B cell (primary cell): ENCODE data around the gene ATXN2. TPM values are rescaled to one million over a fixed set of nuclear protein-coding genes. Genes with fewer than 3 reads are reported as not detected.

Experiments
- ATAC-seq: fragments of 200-7000 bp; cut with Tn5 transposase; one replicate; pipeline ENCODE4 v1.10.0; 2021; ENCODE audit warnings: low read depth, mild to moderate bottlenecking, moderate number of reproducible peaks, moderate library complexity
- CTCF ChIA-PET: fragments of 350-600 bp; sonication (Branson Sonifier 250); formaldehyde crosslinking; loops from one replicate; lab custom pipeline; 2021; ENCODE audit warnings: antibody characterized with exemption, inconsistent platforms; lab: Charles Lee
- POLR2A ChIA-PET: fragments of 350-600 bp; sonication (Branson Sonifier 250); formaldehyde crosslinking; loops from one replicate; lab custom pipeline; 2021; ENCODE audit warnings: antibody characterized with exemption; lab: Charles Lee
- DNase-seq: peaks from one replicate; pipeline ENCODE4 v3.0.0; 2013
- H2AFZ ChIP-seq: 2 replicates; pipeline ENCODE4 v1.6.1; 2012; ENCODE audit warnings: mild to moderate bottlenecking, low read depth, low read length; ENCODE audit not compliant: insufficient read depth, poor library complexity, severe bottlenecking
- H3K27ac ChIP-seq, 2 donors: 1 replicate in 1 of 2; 2 replicates in 1 of 2; pipeline ENCODE4 v1.5.1; 2012 to 2013; ENCODE audit warnings: low read length in 2 of 2, mild to moderate bottlenecking in 2 of 2, moderate library complexity in 1 of 2
- H3K27me3 ChIP-seq, 4 experiments: fragments of 200-600 bp in 1 of 4; sonication (generic) in 1 of 4; replicated peaks in 1 of 4; 1 replicate in 2 of 4; 2 replicates in 2 of 4; pipeline versions ENCODE4 v1.6.1 to v1.7.0; 2013 to 2016; ENCODE audit warnings: low read length in 3 of 4, mild to moderate bottlenecking in 2 of 4, mixed read lengths in 1 of 4, moderate library complexity in 1 of 4; ENCODE audit not compliant: insufficient read depth in 4 of 4, control insufficient read depth in 3 of 4; ENCODE audit errors: control extremely low read depth in 1 of 4
- H3K36me3 ChIP-seq, 2 experiments: replicated peaks in 1 of 2; 1 replicate in 1 of 2; 2 replicates in 1 of 2; pipeline versions ENCODE4 v1.6.1 to v1.7.1; 2013; ENCODE audit warnings: low read length in 1 of 2; ENCODE audit not compliant: insufficient read depth in 2 of 2, control insufficient read depth in 1 of 2; ENCODE audit errors: control extremely low read depth in 1 of 2, extremely low read depth in 1 of 2
- H3K4me1 ChIP-seq, 2 donors: fragments of 200-600 bp in 1 of 2; sonication (generic) in 1 of 2; 1 replicate in 1 of 2; 2 replicates in 1 of 2; pipeline versions ENCODE4 v1.5.1 to v1.6.1; 2013 to 2017; ENCODE audit warnings: low read length in 2 of 2; ENCODE audit not compliant: control insufficient read depth in 2 of 2, insufficient read depth in 2 of 2
- H3K4me2 ChIP-seq: replicated peaks from 2 replicates; pipeline ENCODE3; 2012; ENCODE audit warnings: mild to moderate bottlenecking, low read depth, low read length; ENCODE audit not compliant: poor library complexity, severe bottlenecking
- H3K4me3 ChIP-seq, 5 experiments: fragments of 200-600 bp in 1 of 5; sonication (generic) in 1 of 5; 1 replicate in 3 of 5; 2 replicates in 2 of 5; pipeline versions ENCODE4 v1.5.1 to v1.7.0; 2011 to 2016; ENCODE audit warnings: low read length in 4 of 5, mild to moderate bottlenecking in 4 of 5, low read depth in 2 of 5, control low read depth in 1 of 5, moderate library complexity in 1 of 5; ENCODE audit not compliant: insufficient read depth in 1 of 5; ENCODE audit errors: control extremely low read depth in 1 of 5, extremely low read depth in 1 of 5
- H3K79me2 ChIP-seq: fragments of 200-600 bp; sonication (generic); one replicate; pipeline ENCODE4 v1.6.0; 2016; ENCODE audit warnings: low read length; ENCODE audit not compliant: control insufficient read depth, insufficient read depth
- H3K9ac ChIP-seq: fragments of 200-600 bp; sonication (generic); 2 replicates; pipeline ENCODE4 v1.6.1; 2017; ENCODE audit warnings: mild to moderate bottlenecking, low read length, moderate library complexity
- H3K9me3 ChIP-seq, 3 donors: one replicate each; pipeline versions ENCODE4 v1.6.1 to v1.7.1; 2013; ENCODE audit warnings: low read length in 2 of 3; ENCODE audit not compliant: control insufficient read depth in 2 of 3, insufficient read depth in 1 of 3; ENCODE audit errors: control extremely low read depth in 1 of 3
- H4K20me1 ChIP-seq: 2 replicates; pipeline ENCODE4 v1.6.0; 2012; ENCODE audit warnings: mild to moderate bottlenecking, low read length; ENCODE audit not compliant: insufficient read depth, control insufficient read depth, poor library complexity, severe bottlenecking
- H3K27ac Mint-ChIP-seq: one replicate; pipeline ENCODE4 v1.8.0; 2021; ENCODE audit warnings: mixed read lengths
- H3K27me3 Mint-ChIP-seq: one replicate; pipeline ENCODE4 v1.8.0; 2021; ENCODE audit warnings: mixed read lengths
- H3K4me1 Mint-ChIP-seq: one replicate; pipeline ENCODE4 v1.8.0; 2021; ENCODE audit warnings: mixed read lengths
- H3K4me3 Mint-ChIP-seq: one replicate; pipeline ENCODE4 v1.8.0; 2021; ENCODE audit warnings: mixed read lengths
- H3K9me3 Mint-ChIP-seq: one replicate; pipeline ENCODE4 v1.8.0; 2022; ENCODE audit warnings: mixed read lengths; ENCODE audit not compliant: insufficient read depth
- EZH2 ChIP-seq: IDR thresholded peaks from 2 replicates; pipeline ENCODE4 v1.6.1; 2012; ENCODE audit warnings: borderline replicate concordance, low read depth, mild to moderate bottlenecking, moderate library complexity, low read length; ENCODE audit not compliant: insufficient read depth, poor library complexity, severe bottlenecking
- WGBS: methylation state at CpG from one replicate; pipeline ENCODE4 v1.1.5; 2013; ENCODE audit warnings: missing lambda C conversion rate; ENCODE audit not compliant: insufficient coverage; 5-methylcytosine and 5-hydroxymethylcytosine counted together
- intact Hi-C: fragments of 100-400 bp; cut with micrococcal nuclease; formaldehyde crosslinking; loops from one replicate; pipeline ENCODE4 v1.10.0; 2022
- polyA plus RNA-seq: library from polyadenylated mRNA; depleted of rRNA; stranded (reverse); fragments of >200 nt; gene quantifications from 2 replicates; pipeline ENCODE4 v1.2.3, GENCODE V29; 2012
- total RNA-seq, 2 donors: library from RNA; stranded (reverse); fragments of 120-200 nt in 1 of 2; gene quantifications; 1 replicate in 1 of 2; 2 replicates in 1 of 2; pipeline versions ENCODE4 v1.2.3 to v1.2.4, GENCODE V29; 2013 to 2022
- TF ChIP-seq, protein P1 (sequence below): fragments of 200-600 bp; IDR thresholded peaks from one replicate; pipeline ENCODE4 v1.8.0; 2022; ENCODE audit warnings: antibody characterized with exemption, mild to moderate bottlenecking

Gene ATXN2
- total and polyA plus RNA-seq, 2 donors (not counting 1 experiment from before 2014, with no cell fraction given): 28.2 to 83.8 TPM

DNA sequence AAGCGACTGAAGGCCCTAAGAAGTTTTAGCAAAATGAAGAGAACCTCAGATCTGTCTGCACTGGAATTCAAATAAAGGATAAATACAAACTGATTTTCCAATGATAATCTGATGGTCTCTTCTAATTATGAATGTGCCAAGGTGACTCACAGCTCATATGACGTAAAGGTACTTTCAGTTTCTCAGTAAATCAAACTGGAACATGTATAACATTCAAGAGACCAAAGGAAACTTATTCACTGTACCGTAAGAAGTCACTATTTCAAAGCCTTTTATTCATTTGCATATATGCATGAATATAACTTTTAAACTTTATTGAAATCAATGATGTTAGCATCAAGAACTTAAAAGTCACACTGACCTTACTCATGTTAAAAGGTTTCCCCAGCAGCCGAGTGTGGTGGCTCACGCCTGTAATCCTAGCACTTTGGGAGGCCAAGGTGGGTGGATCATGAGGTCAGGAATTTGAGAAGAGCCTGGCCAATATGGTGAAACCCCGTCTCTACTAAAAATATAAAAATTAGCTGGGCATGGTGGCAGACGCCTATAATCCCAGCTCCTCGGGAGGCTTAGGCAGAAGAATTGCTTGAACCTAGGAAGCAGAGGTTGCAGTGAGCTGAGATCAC, 52.2 kb downstream of the ATXN2 start:
- Histone ChIP-seq H3K36me3 (peaks cover 4 to 39% of the 10 kb centered on the region in 2 experiments), H3K27me3 (no peaks in the 10 kb centered on the region), H4K20me1 (no peaks in the 10 kb centered on the region), H3K4me1 (no peaks in the 10 kb centered on the region), H3K4me3 (no peak overlapping the region), H3K4me2 (no peak overlapping the region), H3K27ac (no peak overlapping the region), H2AFZ (no peak overlapping the region), H3K79me2 (no peaks in the 10 kb centered on the region), H3K9me3 (no peaks in the 10 kb centered on the region), H3K9ac (no peak overlapping the region)
- TF ChIP-seq, protein P1, sequence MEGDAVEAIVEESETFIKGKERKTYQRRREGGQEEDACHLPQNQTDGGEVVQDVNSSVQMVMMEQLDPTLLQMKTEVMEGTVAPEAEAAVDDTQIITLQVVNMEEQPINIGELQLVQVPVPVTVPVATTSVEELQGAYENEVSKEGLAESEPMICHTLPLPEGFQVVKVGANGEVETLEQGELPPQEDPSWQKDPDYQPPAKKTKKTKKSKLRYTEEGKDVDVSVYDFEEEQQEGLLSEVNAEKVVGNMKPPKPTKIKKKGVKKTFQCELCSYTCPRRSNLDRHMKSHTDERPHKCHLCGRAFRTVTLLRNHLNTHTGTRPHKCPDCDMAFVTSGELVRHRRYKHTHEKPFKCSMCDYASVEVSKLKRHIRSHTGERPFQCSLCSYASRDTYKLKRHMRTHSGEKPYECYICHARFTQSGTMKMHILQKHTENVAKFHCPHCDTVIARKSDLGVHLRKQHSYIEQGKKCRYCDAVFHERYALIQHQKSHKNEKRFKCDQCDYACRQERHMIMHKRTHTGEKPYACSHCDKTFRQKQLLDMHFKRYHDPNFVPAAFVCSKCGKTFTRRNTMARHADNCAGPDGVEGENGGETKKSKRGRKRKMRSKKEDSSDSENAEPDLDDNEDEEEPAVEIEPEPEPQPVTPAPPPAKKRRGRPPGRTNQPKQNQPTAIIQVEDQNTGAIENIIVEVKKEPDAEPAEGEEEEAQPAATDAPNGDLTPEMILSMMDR: no peak
- no peak for TF ChIP-seq EZH2
- ChIA-PET CTCF (no interaction called here), POLR2A (interaction anchor here (0.6 kb wide), 1 partner anchor 27 kb away, joined by 6 read pairs; no protein-coding TSS in a partner anchor)
- no peak overlapping the region for H3K4me3 Mint-ChIP-seq
- no peak overlapping the region for H3K27ac Mint-ChIP-seq
- no peaks in the 10 kb centered on the region for H3K27me3 Mint-ChIP-seq
- ATAC-seq (no peak), DNase-seq (no peak)
- no peaks in the 10 kb centered on the region for H3K9me3 Mint-ChIP-seq
- 94% methylated on average over 2 of the region's 8 CpGs for WGBS
- intact Hi-C loops: no loop called here
- H3K4me1 Mint-ChIP-seq: no peaks in the 10 kb centered on the region

DNA sequence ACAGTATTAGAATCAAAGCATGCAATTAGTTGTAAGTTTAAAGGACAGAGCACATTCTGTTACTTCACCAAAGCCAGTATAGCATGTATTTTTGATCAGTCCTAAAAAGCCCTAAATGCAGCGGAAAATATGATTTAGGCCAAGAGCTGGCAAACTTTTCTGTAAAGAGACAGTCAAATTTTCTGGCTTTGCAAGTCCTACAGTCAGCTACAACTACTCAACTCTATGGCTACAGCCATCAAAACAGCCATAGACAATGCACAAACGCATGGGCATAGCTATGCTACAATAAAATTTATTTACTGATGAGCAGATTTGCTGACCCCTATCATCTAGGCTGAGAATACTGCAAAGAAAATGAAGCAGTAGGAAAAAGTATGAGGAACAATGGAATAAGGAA, 52.9 kb downstream of the ATXN2 start:
- WGBS: 100% methylated on average over 1 of the region's 2 CpGs
- Histone ChIP-seq H3K79me2 (no peaks in the 10 kb centered on the region), H3K4me1 (no peaks in the 10 kb centered on the region), H3K27me3 (no peaks in the 10 kb centered on the region), H2AFZ (no peak overlapping the region), H3K4me3 (no peak overlapping the region), H3K27ac (no peak overlapping the region), H3K4me2 (no peak overlapping the region), H4K20me1 (no peaks in the 10 kb centered on the region), H3K36me3 (peaks cover 4 to 39% of the 10 kb centered on the region in 2 experiments), H3K9ac (no peak overlapping the region), H3K9me3 (no peaks in the 10 kb centered on the region)
- Mint-ChIP-seq H3K27ac (no peak overlapping the region), H3K9me3 (no peaks in the 10 kb centered on the region), H3K4me3 (no peak overlapping the region), H3K4me1 (no peaks in the 10 kb centered on the region), H3K27me3 (no peaks in the 10 kb centered on the region)
- intact Hi-C loops: no loop called here
- ChIA-PET CTCF (no interaction called here), POLR2A (no interaction called here)
- TF ChIP-seq, protein P1: no peak
- TF ChIP-seq EZH2: no peak
- ATAC-seq (no peak), DNase-seq (no peak)
